Breast epithelium (tissue), 3 donors: Measurements from ENCODE around the gene ZNF442.
"Not testable (repeated sequence)": the region's sequence is repeated elsewhere in the genome, so short reads cannot be mapped to it uniquely, and the experiment has no call there.

ENCODE experiments used
- POLR2A ChIP-seq: fragments of 450-650 bp; IDR thresholded peaks from one replicate; pipeline ENCODE4 v1.6.1; 2016; ENCODE audit warnings: antibody characterized with exemption, mild to moderate bottlenecking, moderate library complexity
- POLR2AphosphoS5 ChIP-seq, 3 donors: sonication (generic); formaldehyde crosslinking; IDR thresholded peaks; one replicate each; pipeline ENCODE4 v1.6.1; 2017; ENCODE audit warnings: antibody characterized with exemption in 3 of 3
- TF ChIP-seq, protein P1 (sequence below), 3 donors: fragments of 450-650 bp; IDR thresholded peaks; one replicate each; pipeline ENCODE4 v1.5.1; 2016 to 2017; ENCODE audit warnings: antibody characterized with exemption in 3 of 3, mild to moderate bottlenecking in 3 of 3, moderate library complexity in 3 of 3

DNA sequence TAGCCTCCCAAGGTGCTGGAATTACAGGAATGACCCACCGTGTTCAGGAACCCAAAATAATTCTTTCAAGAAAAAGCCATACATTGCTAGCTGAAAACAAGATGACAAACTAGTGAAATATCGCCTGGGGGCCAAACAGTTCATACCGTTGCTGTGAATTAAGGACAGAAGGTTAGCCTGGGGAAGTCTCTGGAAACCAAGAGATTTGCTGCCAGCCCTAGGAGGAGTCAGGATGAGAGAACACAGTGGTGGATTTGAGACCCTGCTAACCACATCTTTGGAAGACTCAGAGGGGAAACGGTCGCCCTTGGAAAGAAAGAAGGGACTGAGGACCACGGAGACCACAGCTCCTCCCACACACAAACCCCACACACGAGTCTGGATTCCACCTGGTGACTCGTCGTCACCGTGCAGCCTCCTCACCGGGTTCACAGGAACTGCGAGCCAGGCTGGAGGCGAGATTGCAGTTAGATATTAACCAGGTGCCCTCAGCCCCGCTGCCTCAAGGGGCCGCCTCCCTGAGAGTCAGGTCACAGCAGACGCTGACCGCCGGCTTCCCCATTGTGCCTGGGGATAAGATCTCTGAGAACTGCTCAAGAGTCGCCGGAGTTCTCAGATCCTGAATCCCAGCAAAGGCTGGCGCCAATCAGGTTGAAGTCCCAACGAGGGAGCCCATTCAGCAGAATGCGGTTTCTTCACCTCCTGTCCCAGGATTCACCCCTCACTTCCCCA is 34.6 kb upstream of the ZNF442 start:
- TF ChIP-seq, protein P1, sequence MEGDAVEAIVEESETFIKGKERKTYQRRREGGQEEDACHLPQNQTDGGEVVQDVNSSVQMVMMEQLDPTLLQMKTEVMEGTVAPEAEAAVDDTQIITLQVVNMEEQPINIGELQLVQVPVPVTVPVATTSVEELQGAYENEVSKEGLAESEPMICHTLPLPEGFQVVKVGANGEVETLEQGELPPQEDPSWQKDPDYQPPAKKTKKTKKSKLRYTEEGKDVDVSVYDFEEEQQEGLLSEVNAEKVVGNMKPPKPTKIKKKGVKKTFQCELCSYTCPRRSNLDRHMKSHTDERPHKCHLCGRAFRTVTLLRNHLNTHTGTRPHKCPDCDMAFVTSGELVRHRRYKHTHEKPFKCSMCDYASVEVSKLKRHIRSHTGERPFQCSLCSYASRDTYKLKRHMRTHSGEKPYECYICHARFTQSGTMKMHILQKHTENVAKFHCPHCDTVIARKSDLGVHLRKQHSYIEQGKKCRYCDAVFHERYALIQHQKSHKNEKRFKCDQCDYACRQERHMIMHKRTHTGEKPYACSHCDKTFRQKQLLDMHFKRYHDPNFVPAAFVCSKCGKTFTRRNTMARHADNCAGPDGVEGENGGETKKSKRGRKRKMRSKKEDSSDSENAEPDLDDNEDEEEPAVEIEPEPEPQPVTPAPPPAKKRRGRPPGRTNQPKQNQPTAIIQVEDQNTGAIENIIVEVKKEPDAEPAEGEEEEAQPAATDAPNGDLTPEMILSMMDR (IDR thresholded peaks at IDR 0.05), result not testable (repeated sequence)
- not testable (repeated sequence) for TF ChIP-seq POLR2AphosphoS5 (IDR thresholded peaks at IDR 0.05); POLR2A
